Chondrocyte (in vitro differentiated cells): Measurements from ENCODE around the gene SETD7. TPM values are rescaled to one million over a fixed set of nuclear protein-coding genes. Genes with fewer than 3 reads are reported as not detected.

Source experiments
- DNase-seq: peaks from one replicate; pipeline ENCODE4 v3.0.0; 2021; ENCODE audit warnings: mixed read lengths, low spot score
- H3K27ac Mint-ChIP-seq: one replicate; pipeline ENCODE4 v1.8.0; 2021; ENCODE audit warnings: mild to moderate bottlenecking, moderate library complexity, mixed read lengths; ENCODE audit not compliant: unreplicated experiment
- H3K27me3 Mint-ChIP-seq: 2 replicates; pipeline ENCODE4 v1.8.0; 2021; ENCODE audit warnings: low read depth, mixed read lengths
- H3K36me3 Mint-ChIP-seq: 2 replicates; pipeline ENCODE4 v1.8.0; 2021; ENCODE audit warnings: low read depth, mixed read lengths
- H3K4me1 Mint-ChIP-seq: 2 replicates; pipeline ENCODE4 v1.8.0; 2021; ENCODE audit warnings: low read depth, mild to moderate bottlenecking, mixed read lengths
- H3K4me3 Mint-ChIP-seq: one replicate; pipeline ENCODE4 v1.8.0; 2021; ENCODE audit warnings: mild to moderate bottlenecking, moderate library complexity, mixed read lengths; ENCODE audit not compliant: unreplicated experiment
- H3K9me3 Mint-ChIP-seq: 2 replicates; pipeline ENCODE4 v1.8.0; 2021; ENCODE audit warnings: low read depth, mixed read lengths
- total RNA-seq: library from RNA; stranded (reverse); gene quantifications from 3 replicates; pipeline ENCODE4 v1.2.1, GENCODE V29; 2021
- TF ChIP-seq, protein P1 (sequence below): fragments of 200-600 bp; sonication (generic); IDR thresholded peaks from 2 replicates; pipeline ENCODE4 v1.5.0; 2021; ENCODE audit warnings: antibody characterized with exemption, mild to moderate bottlenecking, moderate library complexity

The SETD7 gene
- total RNA-seq, 1 donor from 2014 or later, result 56.3 TPM

DNA sequence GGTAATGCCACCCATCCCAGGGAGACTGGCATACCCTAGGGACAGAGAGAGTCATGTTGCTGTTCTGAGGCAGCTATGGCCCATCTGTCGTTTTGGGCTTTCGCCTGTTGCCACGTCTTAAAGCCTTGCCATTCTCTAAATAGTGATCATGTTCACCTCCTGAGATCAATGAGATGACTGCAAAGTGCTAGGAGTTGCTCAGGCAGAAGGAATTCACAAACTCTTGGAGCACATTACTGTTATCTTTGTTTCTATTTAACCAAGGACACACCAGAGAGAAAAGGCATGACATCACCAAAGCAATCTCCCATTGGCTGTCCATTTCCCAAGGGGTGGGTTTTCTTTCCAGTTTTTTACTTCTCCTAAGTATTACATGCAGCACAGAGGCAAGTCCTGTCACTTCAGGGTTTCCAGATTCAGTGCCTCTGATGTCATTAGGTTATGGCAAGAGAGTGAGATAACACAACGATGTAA, 37.1 kb upstream of the SETD7 start:
- H3K9me3 Mint-ChIP-seq, result no peaks in the 10 kb centered on the region
- peaks cover 3% of the 10 kb centered on the region for H3K27me3 Mint-ChIP-seq
- H3K4me1 Mint-ChIP-seq, result peaks cover 12% of the 10 kb centered on the region
- no peak for DNase-seq
- H3K36me3 Mint-ChIP-seq, result no peaks in the 10 kb centered on the region
- no peak overlapping the region for H3K27ac Mint-ChIP-seq
- TF ChIP-seq, protein P1, sequence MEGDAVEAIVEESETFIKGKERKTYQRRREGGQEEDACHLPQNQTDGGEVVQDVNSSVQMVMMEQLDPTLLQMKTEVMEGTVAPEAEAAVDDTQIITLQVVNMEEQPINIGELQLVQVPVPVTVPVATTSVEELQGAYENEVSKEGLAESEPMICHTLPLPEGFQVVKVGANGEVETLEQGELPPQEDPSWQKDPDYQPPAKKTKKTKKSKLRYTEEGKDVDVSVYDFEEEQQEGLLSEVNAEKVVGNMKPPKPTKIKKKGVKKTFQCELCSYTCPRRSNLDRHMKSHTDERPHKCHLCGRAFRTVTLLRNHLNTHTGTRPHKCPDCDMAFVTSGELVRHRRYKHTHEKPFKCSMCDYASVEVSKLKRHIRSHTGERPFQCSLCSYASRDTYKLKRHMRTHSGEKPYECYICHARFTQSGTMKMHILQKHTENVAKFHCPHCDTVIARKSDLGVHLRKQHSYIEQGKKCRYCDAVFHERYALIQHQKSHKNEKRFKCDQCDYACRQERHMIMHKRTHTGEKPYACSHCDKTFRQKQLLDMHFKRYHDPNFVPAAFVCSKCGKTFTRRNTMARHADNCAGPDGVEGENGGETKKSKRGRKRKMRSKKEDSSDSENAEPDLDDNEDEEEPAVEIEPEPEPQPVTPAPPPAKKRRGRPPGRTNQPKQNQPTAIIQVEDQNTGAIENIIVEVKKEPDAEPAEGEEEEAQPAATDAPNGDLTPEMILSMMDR, result no peak
- no peak overlapping the region for H3K4me3 Mint-ChIP-seq

DNA sequence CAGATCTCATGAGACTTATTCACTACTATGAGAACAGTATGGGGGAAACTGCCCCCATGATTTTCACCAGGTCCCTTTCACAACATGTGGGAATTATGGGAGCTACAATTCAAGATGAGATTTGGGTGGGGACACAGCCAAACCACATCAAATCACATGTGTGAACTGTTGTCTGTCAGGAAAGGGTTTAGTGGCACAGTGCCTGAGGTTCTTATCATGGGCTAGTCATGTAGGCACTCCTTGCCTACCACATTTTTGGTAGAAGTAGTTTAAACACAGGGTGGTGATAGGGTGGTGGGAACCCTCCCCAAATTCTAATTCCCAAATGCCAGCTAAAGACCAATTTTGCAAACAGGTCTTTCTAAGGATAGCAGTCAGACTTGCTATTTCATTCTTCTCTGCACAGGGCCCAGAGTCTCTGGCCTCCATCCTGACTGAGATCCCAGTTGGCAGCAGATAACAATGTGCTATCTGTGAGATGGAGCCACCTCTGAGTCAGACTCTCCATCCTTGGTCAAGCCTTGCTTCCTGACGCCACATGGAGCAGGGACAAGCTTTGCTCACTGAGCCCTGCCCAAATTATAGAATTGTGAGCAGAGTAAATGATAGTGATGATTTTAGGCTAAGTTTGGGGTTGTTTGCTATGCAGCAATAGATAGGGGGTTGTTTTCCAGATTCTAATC, 33.5 kb upstream of the SETD7 start:
- H3K4me3 Mint-ChIP-seq, result no peak overlapping the region
- no peaks in the 10 kb centered on the region for H3K4me1 Mint-ChIP-seq
- no peak for DNase-seq
- TF ChIP-seq, protein P1, result no peak
- H3K27me3 Mint-ChIP-seq, result peaks cover 2% of the 10 kb centered on the region
- H3K36me3 Mint-ChIP-seq, result no peaks in the 10 kb centered on the region
- no peaks in the 10 kb centered on the region for H3K9me3 Mint-ChIP-seq
- no peak overlapping the region for H3K27ac Mint-ChIP-seq

DNA sequence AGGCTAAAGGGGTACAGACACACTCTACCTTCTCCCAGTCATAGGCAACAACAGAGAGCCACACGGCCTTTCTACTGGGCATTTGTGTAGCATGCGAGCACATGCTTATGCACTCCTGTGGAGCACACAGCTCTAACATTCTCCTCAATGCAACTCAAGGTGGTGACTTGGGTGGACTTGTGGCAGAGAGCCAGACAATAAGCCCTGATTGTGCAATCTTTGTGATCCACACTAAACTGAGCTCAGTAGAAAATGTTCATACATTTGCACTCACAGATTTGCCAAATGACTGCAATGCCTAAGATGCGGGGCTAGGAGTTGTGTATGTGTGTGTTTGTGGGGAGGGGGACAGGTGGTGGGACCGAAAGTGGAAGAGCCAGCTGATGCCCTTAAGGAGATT, 31.4 kb upstream of the SETD7 start:
- TF ChIP-seq, protein P1, result no peak
- DNase-seq, result no peak
- Mint-ChIP-seq H3K4me3 (no peak overlapping the region), H3K9me3 (no peaks in the 10 kb centered on the region), H3K27ac (no peak overlapping the region), H3K4me1 (no peaks in the 10 kb centered on the region), H3K36me3 (no peaks in the 10 kb centered on the region), H3K27me3 (peaks cover 2% of the 10 kb centered on the region)

DNA sequence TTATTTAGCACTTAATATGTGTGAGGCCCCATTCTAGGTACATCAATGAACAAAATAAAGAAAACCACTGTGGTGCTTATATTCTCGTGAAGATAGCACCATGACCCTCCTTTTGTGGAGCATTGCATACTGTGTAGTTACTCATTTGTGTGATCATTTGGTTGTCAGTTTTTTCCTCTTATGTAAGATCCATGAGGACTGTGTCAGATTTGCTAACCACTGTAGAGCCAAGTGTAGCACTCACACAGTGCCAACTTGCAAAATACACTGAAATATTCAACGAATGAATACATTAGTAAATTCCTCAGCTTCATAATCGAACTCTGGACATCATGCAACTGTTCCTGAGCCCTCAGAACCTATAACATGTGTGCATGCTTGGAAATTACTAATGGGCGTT, 29.5 kb upstream of the SETD7 start:
- Mint-ChIP-seq H3K4me3 (no peak overlapping the region), H3K4me1 (no peaks in the 10 kb centered on the region), H3K27ac (no peak overlapping the region), H3K36me3 (no peaks in the 10 kb centered on the region), H3K27me3 (peaks cover 2% of the 10 kb centered on the region), H3K9me3 (no peaks in the 10 kb centered on the region)
- TF ChIP-seq, protein P1, result no peak
- no peak for DNase-seq

DNA sequence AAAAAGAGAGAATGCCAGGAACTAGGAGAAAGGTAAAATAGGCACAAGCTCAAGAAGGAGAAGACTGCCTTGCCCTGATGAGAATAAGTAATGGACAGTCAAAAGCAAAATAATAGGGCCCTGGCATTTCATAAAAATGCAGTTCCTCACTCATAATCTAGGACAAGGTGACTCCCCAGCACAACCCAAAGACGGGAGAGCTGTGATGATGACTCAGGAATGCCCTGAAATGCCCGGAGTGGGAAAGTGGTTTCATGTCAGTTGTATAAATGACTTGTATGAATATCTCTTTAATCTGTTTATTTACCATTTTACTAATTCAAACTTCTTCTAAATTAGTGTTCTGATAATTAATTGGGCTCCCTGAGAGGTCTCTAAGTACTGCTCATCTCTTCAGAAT, 28.8 kb upstream of the SETD7 start:
- Mint-ChIP-seq H3K36me3 (no peaks in the 10 kb centered on the region), H3K9me3 (no peaks in the 10 kb centered on the region), H3K27me3 (peaks cover 2% of the 10 kb centered on the region), H3K27ac (no peak overlapping the region), H3K4me3 (no peak overlapping the region), H3K4me1 (no peaks in the 10 kb centered on the region)
- TF ChIP-seq, protein P1, result no peak
- DNase-seq, result no peak
